SW 1271 (cell line): ENCODE measurements around the gene CSF1R.

ENCODE experiments used
- DNase-seq, 2 experiments: peaks; one replicate each; lab custom pipeline; 2025; lab: John Stamatoyannopoulos, UW

The CSF1R gene

DNA sequence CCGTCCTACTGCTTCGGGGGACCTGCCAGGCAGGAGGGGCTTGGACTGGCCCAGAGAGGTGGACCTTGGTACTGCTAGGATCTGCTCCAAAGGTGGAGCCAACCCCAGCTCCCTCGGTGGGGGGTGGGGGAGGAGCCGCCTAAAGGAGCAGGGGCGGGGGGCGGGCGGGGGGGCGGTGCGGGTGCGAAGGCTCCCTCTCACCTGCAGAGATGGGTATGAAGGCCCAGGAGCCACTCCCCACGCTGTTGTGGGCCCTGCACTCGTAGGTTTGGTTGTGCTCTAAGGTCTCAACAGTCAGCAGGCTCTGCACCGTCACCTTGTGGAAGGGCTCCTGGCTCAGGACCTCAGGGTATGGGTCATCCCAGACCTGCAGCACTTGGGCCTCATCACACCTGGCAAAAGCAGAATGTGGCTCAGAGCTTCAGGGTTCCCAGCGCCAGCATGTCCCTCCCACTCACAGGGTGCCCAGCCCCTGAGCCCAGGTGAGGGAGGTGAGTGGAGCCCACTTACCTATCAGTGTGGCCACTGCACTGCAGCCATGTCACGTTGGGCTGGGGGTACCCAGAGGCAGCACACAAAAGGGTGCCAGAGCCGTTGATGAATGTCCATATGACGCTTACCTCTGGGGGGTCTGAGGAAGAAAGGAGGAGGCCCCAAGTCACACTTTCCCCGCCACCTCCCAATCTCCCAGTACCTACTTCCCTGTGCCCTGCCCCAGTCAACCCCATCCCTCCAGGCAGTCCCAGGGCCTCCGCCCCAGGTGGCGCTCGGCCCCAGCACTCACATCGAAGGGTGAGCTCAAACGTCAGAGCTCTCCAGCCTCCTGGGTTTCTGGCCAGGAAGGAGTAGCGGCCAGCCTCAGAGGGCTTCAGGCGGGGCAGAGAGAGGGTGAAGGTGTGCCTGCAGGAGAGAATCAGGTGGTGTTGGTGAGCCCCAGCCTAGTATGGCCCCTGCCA, 16.4 kb downstream of the CSF1R start:
- DNase-seq, result no peak

DNA sequence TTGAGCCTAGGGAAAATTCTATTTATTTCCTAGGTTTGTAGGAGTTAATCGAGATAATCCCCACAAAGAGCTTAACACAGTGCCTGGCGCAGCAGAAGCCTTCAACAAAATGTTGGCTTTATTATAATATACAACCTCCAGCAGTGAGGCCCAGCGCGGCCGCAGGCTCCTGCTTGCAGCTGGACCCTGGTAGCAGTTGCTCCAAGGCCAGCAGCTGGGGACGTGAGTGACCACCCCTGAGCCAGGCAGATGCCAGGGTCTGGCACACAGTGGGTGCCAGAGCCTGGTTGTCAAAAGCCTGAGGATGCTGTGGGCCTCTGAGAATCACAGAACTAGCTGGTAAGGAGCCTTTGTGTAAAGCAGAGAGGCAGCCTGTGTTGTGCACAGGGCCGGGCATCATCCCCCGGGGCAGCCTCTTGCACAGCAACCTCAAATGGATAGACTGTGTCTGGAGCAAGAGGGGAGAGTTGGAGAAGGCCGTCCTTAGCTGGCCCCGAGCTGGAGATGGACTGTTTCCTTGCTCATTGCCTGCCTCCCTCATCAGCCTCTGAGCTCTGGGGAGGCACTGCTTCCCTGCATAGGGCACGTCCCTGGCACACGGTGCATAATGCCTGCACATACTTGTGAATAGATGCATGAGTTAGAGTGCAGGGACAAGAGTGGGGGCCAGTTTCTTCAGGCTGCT, 17.3 kb downstream of the CSF1R start:
- no peak for DNase-seq

DNA sequence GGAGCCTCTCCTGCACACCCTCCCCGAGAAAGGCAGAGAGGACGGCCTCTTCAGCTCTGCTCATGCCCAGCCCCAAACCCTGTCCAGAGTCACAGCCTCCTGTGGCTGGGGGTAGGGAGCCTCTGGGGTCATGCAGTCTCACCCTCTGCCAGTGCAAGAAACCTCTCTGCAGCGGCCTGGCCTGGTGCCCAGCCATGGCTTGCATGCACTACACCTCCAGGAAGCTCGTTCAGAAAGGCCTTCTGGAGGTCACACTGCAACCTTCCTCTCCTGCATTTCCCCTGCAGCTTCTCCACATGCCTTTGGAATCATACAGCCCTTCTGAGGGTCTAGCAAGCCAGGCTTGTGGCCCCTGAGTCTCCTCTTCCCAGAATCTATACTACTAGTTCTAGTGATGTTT, 17.9 kb downstream of the CSF1R start:
- DNase-seq, result no peak

DNA sequence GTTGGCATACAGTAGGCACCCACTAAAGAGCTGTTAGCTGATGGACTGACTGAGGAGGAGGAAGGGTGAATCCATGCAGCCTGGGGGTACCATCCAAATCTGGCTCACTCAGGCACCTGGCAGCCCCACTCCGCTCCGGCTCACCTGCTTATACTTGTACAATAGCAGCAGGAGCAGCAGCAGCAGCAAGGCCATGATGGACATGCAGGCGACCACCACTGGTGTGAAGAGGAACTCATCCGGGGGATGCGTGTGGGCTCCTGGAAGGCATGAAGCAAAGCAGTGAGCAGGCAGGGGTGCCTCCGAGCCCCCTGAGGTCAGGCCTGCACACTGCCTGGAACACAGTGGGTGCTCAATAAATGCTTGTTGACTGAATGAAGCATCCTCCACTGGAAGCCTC, 18.3 kb downstream of the CSF1R start:
- DNase-seq, result no peak

DNA sequence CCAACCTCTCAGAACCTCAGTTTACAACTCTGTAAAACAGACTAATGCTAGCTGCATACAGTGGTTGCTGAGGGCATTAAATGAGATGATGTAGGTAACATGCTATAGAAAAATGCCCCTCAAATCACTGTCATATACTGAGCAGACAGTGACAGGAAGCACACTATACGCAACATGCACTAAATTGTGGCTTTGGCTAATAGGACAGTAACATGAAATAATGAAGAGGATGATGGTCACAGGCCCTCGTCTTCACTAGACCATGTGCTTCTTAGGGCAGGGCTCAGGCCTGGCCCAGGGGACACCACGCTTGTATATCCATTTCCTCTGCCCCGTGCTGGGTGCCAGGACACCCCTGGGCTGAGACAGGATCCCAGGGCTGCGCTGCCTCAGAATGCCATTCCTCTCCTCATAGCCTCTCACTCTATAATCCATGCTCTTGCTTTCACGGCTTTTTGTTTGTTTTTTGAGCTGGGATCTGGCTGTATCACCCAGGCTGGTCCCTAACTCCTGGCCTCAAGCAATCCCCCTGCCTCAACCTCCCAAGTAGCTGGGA, 18.9 kb downstream of the CSF1R start:
- DNase-seq, result no peak

DNA sequence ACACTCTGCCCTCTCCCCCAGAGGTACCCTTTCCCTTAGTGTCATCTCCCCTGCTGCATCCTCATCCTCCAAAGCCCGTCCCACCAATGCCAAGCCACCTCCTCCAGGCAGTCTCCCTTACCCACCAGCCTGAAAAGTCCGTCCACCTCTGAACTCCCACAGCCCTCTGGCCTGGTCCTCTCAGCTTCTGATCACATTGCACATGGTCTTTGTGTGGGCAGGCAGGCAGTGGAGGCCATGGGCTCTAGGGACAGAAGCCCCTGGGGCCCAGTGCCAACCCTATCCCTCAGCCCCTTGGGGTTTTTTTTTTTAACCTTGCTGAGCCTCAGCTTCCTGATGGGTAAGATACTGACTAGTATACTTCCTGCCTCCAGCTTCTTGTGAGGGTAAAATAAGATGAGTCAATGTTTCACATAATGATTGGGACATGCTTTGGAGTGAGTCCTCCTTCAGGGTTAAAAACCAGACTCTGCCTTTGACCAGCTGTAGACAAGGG, 19.4 kb downstream of the CSF1R start:
- DNase-seq, result no peak

DNA sequence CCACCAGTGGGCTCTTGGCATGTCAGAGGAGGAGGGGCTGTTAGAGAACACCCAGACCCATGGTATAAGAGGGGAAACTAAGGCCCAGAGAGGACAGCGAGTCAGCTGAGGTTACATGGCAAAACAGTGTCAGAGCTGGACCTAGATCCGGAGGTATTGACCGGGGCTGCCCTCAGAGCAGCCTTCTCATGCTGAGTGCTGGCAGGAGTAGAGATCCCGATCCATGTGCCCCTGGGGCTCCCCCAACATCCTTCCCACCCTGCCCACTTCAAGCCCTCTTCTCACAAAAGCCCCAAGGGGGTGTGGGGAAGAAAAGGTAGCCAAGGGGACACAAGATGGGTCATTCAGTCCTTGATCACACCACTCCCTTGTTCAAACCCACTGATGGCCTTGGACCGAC, 19.9 kb downstream of the CSF1R start:
- no peak for DNase-seq

DNA sequence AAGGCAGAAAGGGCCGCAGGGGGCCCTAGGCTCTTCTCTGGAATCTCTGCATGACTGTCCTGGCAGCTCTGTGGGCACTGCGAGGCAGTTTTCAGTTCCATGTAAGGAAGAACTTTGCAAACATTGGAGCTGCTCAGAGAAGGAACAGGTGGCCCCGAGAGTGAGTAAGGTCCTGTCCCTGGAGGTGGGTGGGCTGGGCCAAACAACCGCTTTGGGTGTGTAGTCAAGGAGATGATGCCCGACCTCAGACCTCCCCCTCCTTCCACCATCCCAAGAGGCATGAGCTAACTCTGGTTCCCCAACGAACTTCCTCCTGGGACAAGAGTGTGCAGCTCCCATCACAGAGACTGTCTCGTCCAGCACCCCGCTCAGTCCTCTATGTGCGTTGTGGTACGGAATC, 20.5 kb downstream of the CSF1R start:
- no peak for DNase-seq

DNA sequence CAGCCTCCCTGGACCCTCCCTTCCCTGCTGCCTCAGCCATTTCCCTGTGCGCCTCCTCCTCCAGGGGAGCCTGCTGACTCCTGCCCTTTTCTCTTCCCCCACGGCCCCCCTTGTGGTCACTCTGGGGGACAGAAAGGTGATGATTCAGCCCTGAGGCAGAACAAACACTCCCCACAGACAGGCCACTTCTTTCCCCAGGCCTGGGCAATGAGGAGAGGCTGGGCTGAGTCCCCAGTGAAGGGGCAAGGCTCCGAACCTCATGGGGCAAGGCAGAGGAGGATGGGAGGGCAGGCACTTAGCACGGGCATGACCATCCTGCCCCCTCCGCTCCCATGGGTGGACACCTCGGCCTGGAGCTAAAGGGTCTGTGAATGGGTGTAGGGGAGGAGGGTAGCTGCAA, 21.0 kb downstream of the CSF1R start:
- DNase-seq, result no peak

DNA sequence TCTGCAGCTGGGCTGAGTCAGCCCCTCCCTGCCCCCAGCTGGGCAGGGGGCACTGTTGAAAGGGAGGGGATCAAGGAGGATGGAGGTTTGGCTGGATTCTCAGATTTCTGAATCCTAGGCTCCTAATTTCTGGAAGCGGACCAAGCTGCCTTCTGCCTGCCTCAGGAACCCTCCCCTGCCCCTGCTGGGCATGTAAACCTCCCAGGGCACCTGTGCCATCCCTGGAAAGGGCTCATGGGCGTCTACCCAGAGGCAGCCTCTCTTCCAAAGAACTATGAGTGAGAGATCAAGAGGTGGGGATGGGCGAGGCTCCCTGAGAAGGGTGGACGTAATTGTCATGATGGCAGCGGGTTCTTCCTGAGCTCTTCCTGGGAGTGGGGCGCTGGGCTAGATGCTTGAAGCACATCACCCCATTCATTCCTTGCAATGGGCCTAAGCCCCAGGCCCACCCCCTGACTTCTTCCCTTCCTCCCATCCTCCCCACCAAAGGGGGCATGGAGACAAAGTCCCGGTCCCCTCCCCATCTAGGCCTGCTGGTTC, 21.6 kb downstream of the CSF1R start:
- no peak for DNase-seq

DNA sequence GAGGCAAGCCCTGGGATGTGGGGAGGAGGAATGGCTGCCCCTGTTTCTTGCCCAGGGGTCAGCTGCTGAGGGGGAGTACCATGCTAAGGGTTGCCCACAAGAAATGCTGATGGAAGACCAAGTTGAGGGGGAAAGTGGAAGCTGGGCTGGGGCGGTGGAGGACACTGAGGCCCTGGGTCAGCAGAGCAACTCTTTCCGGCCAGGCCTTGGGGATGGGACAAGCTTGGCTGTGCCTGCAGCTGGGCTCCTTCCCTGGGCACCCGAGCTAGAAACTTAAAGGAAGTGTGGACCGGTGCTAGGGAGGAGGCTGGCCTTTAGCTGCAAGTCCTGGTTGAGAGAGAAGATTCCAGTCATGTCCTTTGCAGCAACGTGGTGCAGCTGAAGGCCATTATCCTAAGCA, 22.7 kb downstream of the CSF1R start:
- no peak for DNase-seq

DNA sequence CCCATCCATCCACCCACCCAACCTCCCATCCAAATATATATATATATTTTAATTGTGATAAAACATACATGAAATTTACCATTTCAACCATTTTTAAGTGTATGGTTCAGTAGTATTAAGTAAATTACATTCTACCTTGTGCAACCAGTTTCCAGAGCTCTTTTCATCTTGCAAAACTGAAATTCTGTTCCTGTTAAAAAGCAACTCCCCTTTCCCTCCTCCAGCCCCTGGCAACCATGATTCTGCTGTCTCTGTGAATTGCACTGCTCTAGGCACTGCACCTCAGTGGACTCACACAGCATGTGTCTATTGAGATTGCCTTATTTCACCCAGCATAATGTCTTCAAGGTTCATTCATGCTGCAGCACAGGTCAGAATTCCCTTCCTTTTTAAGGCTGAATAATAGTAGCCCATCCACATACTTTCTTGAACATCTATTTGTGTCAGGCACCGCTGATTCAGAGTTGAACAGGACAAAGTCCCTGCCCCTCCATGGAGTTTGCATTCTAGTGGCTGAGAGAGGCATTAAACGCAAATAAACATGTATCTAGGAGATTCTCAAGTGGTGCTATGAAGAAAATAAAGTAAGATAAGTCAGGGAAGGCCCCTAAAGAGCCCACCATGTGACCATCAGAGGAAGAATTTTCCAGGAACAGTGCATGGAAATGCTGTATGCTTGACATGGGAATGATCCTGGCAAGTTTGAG, 24.0 kb downstream of the CSF1R start:
- DNase-seq, result no peak

DNA sequence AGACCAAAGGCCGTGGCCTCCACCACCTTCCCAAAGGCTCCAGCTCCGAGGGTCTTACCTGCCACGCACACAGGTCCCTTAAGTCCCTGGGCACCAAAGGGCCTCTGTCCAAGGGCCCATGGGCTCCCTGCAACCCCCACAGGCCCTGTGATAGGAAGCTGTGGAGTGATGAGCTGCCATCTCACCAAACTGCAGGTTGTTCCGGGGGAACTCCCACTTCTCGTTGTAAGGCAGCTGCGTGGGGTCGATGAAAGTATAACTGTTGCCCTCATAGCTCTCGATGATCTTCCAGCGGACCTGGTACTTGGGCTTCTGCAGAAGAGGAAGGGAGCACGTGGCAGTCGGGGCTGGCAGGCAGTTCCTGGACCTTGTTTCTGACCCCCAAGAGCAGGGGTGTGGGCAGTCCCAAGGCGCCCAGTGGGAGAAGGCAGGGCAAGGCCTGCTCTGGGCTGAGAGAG, 24.8 kb downstream of the CSF1R start:
- no peak for DNase-seq

DNA sequence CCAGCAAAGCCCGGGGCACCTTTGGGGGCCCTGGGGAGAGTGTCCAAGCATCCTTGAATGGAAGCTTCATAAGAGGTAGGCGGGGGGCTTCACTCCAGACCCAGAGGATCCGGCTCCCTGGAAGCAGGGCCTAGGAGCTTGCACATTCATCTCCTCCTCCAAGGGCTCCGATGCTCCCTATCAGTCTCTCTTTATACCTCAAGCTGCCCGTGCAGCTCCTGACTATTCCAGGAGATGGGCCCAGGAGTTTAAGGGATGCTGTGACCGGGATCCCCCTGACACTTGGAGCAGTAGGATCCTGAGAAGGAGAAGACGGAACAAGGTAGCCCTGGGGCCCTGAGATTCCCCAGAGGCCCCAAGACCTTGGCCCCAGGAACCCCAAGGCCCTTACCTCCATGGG, 25.9 kb downstream of the CSF1R start:
- no peak for DNase-seq

DNA sequence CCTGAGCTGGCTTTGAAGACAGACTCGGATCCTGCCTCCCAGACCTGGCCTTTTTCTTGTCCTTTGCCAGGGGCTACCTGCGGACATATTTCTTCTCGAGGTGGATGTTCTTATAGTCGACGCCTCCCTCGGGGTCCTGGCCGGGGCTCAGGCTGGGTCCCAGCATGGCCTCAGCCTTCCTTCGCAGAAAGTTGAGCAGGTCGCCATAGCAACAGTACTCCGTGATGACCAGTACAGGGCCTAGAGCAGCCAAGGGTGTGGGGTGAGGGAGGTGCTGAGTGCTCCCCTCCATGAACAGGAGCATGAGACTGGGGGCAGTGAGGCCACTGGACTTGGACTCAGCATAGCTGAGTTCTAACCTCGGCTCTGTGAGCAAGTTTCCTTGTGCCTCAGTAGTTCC, 26.7 kb downstream of the CSF1R start:
- no peak for DNase-seq

DNA sequence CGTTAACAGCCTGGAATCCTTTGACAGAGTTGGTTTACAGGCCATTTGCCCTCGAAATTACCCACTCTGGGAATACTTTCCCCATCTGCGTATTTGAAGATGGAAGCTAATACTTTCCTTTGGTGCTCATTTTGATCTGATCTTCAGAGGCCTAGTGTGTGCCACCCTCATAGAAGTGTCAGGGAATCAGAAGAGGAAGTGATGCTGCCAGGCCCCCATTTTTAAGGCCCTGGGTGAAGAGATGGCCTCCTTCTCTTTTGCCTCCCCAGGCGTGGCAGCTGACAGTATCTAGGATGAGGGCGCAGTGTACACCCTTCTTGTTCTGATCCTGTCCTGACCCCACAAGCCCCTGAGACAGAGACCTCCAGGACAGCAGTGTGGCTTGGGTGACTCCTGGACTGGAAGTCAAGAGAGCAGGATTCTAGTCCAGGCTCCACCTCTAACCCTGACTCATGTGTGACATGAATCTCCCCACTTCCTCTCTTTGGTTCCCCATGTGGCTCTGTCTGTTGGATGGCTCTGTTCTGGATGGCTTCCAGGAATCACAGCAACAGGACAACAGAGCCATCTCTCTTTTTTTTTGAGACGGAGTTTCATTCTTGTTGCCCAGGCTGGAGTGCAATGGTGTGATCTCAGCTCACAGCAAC, 27.8 kb downstream of the CSF1R start:
- peak in 1 of 2 experiments; percentile 37 for DNase-seq

DNA sequence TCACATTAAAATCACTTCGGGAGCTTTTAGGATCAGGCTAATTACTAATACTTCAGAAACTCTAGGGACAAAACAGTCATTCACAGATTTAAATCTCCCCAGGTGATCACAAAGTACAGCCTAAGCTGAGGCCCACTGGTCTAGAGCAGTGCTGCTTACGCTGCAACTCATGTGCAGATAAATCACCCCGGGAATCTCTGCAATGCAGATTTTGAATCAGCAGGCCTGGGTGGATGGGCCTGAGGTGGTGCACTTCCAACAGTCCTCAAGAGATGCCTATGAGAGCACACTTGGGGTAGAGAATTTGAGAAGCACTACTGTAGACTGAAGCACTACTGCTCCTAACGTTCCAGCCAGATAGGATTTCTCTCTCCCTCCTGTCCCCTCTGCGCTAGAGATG, 28.4 kb downstream of the CSF1R start:
- DNase-seq, result no peak

DNA sequence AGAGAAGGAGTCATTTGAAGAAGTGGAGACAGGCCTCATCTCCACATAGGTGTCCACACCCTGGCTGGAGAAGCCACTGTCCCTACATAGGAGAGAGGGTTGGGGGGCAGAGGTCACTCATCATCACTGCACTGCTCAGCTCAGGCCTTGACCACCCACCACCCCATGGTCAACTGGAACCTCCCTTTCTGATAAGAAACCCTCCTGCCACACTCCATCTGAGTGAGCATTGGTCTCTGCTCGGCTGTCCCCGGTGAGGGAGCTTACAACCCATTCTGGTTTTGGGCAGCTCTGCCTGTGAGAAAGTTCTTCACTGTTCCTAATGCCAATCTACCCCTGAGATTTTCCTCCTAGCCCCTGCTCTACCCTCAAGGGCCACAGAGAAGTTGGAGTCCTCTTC, 28.8 kb downstream of the CSF1R start:
- DNase-seq, result no peak

DNA sequence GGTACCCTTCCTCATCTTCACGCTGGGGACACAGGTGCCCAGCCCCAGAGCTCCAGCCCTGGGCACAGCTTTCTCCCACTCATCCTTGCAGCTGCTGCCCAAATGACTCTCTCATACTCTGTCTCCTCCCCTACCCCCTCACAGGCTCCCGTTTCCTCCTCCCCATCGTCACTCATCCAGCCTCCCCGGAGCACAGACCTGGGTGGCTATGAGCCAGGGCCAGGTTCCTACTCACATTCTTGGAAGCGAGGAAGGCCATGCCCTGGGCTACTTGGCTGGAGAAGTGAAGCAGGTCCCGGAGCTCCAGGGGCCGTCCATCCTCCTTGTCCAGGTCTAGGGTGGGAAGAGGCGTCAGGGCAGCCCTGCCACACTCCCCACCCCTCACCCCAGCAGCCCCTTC, 29.3 kb downstream of the CSF1R start:
- DNase-seq, result no peak

DNA sequence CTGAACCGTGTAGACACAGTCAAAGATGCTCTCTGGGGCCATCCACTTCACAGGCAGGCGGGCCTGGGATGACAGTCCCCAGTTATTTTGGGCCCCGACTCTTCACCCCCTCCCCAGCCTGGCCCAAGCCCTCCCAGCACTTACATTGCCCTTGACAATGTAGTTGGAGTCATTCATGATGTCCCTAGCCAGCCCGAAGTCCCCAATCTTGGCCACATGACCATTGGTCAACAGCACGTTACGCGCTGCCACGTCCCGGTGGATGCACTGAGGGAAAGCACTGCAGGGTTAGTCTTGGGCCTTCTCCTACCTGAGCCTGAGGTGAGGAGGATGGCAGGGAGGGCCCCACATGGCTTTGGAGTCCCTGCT, 30.3 kb downstream of the CSF1R start:
- DNase-seq, result no peak

DNA sequence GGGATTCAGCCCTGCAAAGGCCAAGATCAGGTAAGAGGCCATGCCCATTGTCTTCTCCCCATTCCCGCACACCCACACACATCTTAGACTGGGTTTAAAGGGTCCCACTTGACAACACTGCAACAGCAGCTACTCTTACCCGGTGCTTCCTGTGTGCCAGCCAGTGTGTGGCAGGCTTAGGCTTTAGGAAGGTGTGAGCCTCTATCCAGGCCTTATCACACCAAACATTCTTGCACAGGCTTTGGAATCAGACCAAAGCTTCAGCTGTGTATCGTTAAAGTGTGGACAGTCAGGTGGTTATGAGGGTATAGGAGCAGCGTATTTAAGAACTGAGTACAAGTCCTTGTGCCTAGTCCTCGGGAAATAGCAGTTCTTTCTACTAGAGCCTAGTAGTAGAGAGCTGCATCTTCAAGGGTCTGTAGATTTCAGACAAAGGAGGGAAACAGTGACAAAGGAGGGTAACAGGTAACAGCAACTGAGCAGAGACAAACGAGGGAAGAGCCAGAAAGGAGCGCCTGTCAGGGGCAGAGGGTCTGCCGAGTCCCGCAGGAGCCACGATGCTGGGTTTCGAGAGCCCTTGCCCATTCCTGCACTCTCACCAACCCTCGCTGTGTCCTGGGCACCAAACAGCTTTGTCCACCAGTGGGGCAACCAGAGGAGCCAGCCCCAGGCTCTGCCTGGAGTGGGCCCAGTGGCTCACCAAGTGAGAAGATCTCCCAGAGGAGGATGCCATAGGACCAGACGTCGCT, 30.9 kb downstream of the CSF1R start:
- no peak for DNase-seq
